ENCODE results near the gene RNU4-1.

- no peak for TF ChIP-seq EZH2 (IDR thresholded peaks at IDR 0.05; ENCODE audit: borderline replicate concordance, low read depth, low read length, severe bottlenecking)
- no peak for TF ChIP-seq POLR2A (IDR thresholded peaks at IDR 0.05; ENCODE audit: low read depth, low read length)
- TF ChIP-seq CTCF (IDR thresholded peaks at IDR 0.05; ENCODE audit: extremely low read depth in 1 of 2, insufficient read depth in 1 of 2, low read depth in 1 of 2, low read length in 2 of 2): no peak
- no peak for TF ChIP-seq MAX (IDR thresholded peaks at IDR 0.05; ENCODE audit: insufficient read depth, insufficient read length)
- no peak for TF ChIP-seq FOS (IDR thresholded peaks at IDR 0.05; ENCODE audit: borderline replicate concordance, insufficient read depth, low read length)
Measured at GRCh38 chr12:120327593-120327992, 34.6 kb upstream of the RNU4-1 start, which contains the start of gene PLA2G1B.
